ENCODE data around the gene KBTBD7. TPM values are rescaled to one million over a fixed set of nuclear protein-coding genes. Genes with fewer than 3 reads are reported as not detected.

KBTBD7 gene
- 5.8 and 6.7 TPM in 2 replicates for total RNA-seq

GRCh38 chr13:41193919-41194824 is at the start of gene KBTBD7:
Gene KBTBD7 (minus strand): TSS chr13:41194569. CDS start chr13:41194257, 312 bp downstream.

Other genes with a start within 250 kb of the KBTBD7 start
- gene ELF1, start 175.3 kb downstream of the KBTBD7 start, total RNA-seq, result 19.3 and 27.2 TPM in 2 replicates
- 8.4 and 9.0 TPM in 2 replicates for gene WBP4, start 133.1 kb downstream of the KBTBD7 start, total RNA-seq
- gene KBTBD6, start 61.8 kb downstream of the KBTBD7 start, total RNA-seq, result 9.0 and 9.5 TPM in 2 replicates
- gene MTRF1, start 69.0 kb upstream of the KBTBD7 start, total RNA-seq, result 8.4 and 12.0 TPM in 2 replicates
- gene NAA16, start 116.7 kb upstream of the KBTBD7 start, total RNA-seq, result 5.3 and 6.3 TPM in 2 replicates

Data from smooth muscle cell of bladder (primary cell).